ENCODE data around the gene SLC6A17.

- no peak for TF ChIP-seq CTCF (IDR thresholded peaks at IDR 0.05)
- no peak for TF ChIP-seq ZFX (IDR thresholded peaks at IDR 0.05; ENCODE audit: borderline replicate concordance)
These were observed 33.4 kb downstream of the SLC6A17 start for GRCh38 chr1:110183642-110184167.

Data from 22Rv1 (cell line).